ENCODE measurements around the gene HS6ST1.

- TF ChIP-seq CTCF (conservative IDR thresholded peaks at IDR 0.05 in 1 of 2, IDR thresholded peaks at IDR 0.05 in 1 of 2; ENCODE audit: extremely low read depth in 1 of 2, insufficient read depth in 1 of 2, low read depth in 1 of 2, low read length in 2 of 2) (no peak), EZH2 (IDR thresholded peaks at IDR 0.05; ENCODE audit: borderline replicate concordance, low read length) (no peak)
These were observed 43.7 kb upstream of the HS6ST1 start for GRCh38 chr2:128362176-128362888.
